Endometrium (tissue), 2 donors: ENCODE data around the gene MYLK4.
"Not testable (repeated sequence)": the region's sequence is repeated elsewhere in the genome, so short reads cannot be mapped to it uniquely, and the experiment has no call there.

Experiments used
- FAIRE-seq: peaks from 2 replicates; lab custom pipeline; 2012; peaks lifted over from hg19 to GRCh38; lab: Jason Lieb, UNC
- donor health status: control.
- donor health status: control.

The MYLK4 gene

DNA sequence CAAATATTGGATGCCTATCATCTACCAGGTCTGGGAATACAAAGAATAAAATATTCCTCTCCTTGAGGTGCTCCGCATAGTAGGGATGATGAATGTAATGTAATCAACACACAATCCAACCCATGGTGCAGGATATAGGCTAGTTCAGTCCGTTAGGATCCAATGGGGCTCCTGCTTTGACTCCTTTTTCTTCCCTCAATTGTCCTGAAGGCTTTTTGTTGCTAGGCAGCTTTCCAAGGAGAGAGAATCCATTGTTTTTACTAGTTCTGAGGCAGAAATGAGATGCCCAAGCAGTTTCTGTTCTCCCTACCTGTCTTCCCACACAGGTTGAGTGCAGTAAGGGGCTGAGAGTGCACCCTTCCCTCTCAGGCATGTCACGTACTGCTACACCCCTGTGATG lies 26.5 kb upstream of the MYLK4 start:
- FAIRE-seq, result no peak

DNA sequence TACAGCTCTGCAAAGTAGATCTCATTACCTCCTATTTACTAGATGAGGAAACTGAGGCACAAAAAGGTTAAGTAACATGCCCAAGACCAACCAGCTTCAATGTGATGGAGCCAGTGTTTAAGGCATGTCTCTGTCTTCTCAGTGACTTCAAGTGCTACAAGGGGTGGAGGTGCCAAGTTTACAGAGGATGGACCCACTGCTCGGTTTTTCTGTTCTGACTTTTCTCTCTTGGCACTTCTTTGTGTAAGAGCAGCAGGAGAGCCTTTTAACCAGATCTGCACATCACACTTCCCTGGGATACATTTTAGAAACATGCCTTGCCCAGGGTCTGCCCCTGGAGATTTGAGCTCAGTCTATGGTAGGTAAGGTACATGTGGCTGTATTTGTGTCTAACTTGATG lies 24.3 kb upstream of the MYLK4 start:
- no peak for FAIRE-seq

DNA sequence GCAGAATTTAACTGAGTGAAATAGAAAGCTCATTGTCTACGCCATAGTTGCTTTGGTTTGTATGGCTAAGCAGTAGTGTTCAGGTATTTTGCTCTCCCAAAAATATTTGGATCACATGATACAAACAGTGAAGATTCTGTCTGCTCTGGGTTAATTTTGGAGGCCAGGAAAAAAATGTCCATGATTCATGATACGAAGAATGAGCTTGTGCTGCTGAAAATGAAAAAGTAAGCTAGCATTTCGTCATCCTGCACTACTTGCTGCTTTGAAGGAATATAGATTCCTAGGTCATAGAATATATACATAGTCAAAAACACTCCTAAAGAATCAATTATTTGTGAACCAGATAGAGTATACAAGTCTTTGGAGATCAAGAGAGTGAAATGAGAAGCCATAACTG lies 22.7 kb upstream of the MYLK4 start:
- FAIRE-seq, result no peak

DNA sequence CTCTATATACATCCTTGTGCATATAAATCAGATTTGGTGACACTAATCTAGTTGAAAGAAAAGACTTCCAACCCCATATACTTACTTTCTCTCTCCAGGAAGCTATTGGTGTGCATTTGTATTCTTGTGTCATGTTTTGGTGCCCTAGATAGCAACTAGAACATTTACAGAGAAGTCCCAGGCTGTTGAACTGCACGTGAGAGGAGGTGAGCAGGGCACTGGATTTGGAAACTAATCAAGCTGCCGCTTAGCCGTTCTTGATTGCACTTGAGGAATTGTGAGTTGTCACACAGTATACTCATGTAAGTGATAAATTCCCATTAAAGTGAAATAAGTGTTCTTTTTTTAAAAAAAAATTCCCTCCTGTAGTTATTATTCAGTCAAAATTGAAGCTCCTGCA lies 22.1 kb upstream of the MYLK4 start:
- FAIRE-seq, result no peak

DNA sequence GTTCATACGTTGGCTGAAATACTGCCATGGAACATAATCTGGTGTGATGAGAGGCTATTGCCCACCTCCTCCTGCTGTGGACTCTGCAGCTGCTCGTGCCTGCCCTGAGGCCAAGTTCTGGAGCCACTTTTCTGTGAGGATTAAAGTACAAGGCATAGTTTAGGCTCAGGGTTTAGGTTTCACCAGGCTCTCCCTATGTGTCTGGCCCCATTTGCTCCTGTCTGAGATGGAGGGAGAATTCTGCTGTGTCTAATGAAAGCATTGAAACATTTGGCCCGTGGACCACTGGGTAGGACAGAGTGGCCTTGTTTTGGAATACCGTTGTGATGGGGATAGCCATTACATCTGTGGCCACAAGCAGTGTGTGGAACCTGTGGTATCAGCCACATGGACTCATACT lies 20.4 kb upstream of the MYLK4 start:
- FAIRE-seq, result no peak

DNA sequence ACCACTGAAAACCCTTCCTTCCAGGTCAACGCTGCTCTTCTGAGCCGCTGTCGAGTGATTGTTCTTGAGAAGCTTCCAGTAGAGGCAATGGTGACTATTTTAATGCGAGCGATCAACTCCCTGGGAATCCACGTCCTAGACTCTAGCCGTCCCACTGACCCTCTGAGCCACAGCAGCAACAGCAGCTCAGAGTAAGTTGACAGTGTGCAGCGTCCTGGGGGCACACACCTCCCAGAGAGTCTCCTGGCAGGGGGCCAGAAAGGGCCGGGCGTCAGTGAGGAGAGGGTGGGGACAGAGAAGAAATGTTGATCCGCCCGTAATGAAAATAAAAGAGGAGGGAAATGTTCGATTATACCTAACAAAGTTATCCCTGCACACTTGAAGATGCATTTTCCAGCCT lies 19.4 kb upstream of the MYLK4 start:
- FAIRE-seq, result no peak

DNA sequence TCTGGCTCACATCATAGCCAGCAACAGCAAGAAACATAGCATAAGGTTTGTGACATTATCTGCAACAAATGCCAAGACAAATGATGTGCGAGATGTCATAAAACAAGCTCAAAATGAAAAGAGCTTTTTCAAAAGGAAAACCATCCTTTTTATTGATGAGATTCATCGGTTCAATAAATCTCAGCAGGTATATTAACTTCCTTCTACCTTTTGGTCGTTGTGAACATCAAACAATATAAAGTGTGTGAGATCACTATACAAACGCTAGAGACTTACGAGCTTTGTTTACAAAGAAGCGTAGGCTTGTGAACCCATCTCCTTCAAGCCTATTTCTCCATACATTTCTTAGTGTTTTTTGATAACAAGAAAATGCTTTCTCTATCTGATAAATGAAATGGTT lies 18.0 kb upstream of the MYLK4 start:
- no peak for FAIRE-seq

DNA sequence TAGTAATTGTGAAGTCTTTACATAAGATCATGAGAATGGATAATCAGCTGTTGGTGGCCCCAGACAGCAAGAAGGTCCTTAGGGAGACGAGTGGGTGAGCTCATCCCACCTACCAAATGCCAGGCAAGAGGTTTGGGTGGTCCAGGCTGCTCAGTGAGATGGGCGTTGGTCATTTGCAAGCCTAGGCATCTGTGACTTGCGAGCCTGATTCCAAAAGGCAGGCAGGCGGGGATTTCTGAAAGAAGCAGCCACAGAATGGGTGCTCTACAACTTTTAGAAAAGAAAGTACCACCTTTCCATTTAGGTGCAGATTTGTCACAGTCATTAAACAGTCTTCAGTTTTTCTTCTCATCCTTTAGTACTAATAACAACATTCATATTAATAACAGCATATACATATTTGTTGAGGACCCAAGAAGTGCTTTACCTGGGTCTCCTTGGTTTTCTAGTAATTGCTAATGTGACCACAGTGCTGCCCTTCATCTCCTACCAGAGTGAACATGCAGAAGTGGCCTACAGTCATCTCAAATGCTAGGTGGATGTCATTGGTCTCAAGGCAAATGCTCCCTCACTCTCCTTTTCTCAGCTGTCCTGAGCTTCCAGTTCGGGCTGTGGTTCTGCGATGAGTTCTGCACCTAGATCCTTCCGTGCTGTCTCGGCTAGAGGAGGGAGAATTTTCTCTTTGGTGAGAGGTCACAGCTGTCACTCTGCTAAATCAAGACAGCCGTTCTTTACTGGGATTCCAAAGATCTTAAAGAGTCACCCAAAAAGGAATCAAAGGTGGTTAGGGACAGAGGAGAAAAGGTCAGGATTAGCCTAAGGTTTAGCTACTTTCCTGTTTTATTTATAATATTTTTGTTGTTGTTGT lies 17.2 kb upstream of the MYLK4 start:
- FAIRE-seq, result no peak

DNA sequence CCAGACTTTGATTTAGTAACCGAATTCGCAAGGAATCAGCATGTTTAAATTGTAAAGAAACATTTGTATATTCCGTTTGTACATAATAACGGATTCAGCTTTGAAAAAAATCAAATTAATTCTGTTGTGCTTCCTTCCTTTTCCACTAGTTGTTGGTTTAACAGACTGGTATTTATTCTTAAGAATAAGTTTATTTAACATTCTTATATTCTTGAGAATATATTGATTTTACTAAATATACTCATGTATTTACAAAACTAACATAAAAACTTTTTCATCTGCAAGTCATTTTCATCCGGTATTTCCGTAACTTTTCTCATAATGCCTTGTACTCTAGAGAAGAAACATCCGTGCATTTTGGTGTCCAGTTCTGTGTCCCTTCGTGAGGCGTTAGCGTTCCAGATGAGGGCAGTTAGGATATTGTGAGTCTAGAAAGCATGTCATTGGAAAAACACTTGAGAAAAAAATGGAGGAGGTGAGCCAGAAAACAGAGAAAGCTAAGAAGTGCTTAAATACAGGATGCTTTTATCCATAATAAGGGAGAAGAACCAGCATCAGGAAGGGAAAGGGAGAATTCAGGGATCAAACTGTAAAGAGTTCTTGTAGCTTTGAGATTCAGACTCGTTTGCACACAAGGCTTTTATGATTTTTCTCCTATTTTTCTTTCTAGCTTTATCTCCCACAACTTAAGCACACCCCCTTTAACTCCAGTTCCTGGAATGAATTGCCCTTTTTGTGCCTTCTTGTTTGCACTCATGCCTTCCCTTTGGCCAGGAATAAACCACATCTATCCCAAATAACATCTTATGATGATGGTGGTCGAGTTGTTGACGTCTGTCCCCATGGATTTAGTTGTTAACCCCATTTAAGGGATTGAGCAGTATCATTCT lies 16.3 kb upstream of the MYLK4 start:
- peak; percentile 23 for FAIRE-seq

DNA sequence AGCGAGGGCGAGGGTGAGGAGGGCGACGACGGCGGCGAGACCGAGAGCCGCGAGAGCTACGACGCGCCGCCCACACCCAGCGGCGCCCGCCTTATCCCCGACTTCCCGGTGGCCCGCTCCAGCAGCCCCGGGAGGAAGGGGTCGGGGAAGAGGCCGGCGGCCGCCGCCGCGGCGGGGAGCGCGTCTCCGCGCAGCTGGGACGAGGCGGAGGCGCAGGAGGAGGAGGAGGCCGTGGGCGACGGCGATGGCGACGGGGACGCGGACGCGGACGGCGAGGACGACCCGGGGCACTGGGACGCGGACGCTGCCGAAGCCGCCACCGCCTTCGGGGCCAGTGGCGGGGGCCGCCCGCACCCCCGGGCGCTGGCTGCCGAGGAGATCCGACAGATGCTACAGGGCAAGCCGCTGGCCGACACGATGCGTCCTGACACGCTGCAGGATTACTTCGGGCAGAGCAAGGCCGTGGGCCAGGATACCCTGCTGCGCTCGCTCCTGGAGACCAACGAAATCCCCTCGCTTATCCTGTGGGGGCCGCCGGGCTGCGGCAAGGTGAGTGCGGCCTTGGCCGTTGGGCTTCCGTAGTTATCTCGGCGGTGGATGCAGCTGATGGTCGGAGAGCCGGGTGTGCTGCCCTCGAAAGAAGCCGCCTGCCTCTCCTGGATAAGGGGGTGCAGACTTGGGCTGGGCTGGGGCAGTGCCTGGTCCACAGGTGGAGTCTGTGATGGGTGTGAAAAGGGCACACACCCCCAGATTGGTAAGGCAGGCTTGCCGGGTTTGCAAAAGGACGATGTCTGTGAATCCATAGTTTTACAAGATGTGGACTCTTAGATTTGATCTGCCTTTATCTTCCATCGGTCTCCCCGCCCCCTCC lies 15.4 kb upstream of the MYLK4 start:
- FAIRE-seq, result no peak

DNA sequence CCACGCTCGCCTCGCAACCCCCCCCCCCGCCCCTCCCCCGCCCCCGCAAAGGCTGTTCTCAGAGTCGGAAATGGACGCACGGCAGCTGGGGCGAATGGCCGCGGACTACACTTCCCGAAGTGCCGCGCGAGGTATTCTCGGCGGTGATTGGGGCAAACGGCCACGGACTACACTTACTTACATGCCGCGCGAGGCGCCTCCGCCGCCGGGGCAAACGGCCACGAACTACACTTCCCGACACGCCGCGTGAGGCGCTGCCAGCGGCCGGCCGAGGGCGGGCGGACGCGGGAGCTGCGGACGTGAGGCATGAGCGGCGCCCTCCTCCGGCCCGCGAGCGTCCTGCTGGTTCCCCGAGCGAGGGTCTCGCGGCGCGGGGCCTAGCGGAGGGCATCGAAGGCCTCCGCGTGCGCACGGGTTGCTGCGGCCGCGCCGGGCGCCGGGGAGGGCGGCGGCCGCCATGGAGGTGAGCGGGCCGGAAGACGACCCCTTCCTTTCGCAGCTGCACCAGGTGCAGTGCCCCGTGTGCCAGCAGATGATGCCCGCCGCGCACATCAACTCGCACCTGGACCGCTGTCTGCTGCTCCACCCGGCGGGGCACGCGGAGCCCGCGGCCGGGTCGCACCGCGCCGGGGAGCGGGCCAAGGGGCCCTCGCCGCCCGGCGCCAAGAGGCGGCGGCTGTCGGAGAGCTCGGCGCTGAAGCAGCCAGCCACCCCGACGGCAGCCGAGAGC lies 14.6 kb upstream of the MYLK4 start, which contains the start of gene WRNIP1:
Gene WRNIP1 (plus strand): TSS at position 228 of the 730 bp plus-strand sequence. CDS start 230 bp downstream, at position 458.
- FAIRE-seq, result no peak

DNA sequence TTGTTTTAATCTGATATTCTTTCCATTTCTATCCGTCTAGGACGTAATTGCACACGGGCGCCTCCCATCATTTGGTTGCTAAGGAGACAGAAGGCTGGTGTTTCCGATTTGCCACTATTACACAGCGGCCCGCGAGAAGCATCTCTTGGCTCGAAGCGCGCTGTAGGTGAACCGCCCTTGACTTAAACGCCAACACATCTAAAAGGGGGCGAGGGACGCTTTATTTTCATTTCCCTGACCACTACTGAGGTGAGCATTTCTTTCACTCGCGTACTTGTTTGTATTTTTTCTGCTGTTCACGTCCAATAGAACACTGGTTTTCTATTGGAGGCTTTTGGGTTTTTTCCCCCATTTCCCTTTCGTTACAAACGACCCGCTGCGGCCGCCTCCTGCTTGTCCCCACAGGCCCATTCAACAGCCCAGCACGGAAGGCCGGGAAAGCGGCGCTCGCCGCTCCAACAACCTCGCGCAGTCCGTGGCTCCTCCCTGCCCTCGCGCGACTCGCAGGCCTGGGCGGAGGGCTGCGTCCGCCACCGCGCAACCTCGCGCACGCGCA lies 14.0 kb upstream of the MYLK4 start:
- no peak for FAIRE-seq

DNA sequence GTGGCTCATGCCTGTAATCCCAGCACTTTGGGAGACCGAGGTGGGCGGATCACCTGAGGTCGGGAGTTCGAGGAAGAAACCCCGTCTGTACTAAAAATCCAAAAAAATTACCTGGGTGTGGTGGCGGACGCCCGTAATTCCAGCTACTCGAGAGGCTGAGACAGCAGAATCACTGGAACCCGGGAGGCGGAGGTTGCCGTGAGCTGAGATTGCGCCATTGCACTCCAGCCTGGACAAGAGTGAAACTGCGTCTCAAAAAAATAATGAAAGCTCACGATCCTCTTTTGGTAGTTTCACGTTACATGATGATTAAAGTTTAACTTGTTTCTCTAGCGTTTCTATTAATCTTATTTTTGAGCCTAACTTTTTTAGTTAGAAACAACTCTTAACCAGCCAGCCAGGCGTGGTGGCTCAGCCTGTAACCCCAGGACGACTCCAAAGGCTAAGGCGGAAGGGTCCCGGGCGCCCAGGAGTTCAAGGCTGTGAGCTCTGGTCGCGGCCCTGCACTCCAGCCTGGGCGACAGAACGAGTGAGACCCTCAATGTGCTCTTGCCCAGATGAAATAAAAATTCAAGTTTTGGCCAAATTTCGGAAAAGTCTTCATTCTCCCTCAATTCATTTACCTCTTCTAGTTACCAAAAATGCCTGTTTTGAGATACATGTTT lies 13.3 kb upstream of the MYLK4 start:
- FAIRE-seq, result no peak

DNA sequence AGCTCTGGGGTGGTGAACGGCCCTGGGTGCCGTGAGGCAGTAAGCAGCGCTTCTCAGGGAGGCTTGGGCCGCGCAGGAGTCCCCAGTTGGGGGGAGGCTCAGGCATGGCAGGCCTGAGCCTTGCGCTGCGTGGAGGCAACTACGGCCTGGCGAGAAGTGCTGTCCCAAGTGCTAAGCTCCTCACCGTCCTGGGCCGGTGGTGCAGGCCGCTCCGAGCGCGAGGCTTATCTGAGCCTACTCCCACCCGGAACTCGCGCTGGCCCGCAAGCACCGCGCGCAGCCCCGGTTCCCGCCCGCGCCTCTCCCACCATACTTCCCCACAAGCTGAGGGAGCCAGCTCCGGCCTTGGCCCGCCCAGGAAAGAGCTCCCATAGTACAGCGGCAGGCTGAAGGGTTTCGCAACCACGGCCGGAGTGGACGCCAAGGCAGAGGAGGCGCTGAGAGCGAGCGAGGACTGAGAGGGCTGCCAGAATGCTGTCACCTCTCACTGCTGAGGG lies 12.7 kb upstream of the MYLK4 start:
- no peak for FAIRE-seq

DNA sequence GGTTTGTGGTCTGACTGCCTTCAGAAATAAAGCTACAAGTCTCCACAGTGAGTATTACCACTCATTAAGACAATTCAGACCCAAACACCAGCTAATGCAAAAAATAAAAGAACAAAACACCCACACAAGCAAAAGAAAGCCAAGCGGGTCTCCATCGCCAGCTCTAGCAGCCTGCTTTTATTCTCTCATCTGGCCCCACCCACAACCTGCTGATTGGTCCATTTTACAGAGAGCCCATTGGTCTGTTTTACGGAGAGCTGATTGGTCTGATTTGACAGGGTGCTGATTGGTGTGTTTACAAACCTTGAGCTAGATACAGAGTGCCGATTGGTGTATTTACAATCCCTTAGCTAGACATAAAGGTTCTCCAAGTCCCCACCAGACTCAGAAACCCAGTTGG lies 12.1 kb upstream of the MYLK4 start:
- FAIRE-seq, result not testable (repeated sequence)

DNA sequence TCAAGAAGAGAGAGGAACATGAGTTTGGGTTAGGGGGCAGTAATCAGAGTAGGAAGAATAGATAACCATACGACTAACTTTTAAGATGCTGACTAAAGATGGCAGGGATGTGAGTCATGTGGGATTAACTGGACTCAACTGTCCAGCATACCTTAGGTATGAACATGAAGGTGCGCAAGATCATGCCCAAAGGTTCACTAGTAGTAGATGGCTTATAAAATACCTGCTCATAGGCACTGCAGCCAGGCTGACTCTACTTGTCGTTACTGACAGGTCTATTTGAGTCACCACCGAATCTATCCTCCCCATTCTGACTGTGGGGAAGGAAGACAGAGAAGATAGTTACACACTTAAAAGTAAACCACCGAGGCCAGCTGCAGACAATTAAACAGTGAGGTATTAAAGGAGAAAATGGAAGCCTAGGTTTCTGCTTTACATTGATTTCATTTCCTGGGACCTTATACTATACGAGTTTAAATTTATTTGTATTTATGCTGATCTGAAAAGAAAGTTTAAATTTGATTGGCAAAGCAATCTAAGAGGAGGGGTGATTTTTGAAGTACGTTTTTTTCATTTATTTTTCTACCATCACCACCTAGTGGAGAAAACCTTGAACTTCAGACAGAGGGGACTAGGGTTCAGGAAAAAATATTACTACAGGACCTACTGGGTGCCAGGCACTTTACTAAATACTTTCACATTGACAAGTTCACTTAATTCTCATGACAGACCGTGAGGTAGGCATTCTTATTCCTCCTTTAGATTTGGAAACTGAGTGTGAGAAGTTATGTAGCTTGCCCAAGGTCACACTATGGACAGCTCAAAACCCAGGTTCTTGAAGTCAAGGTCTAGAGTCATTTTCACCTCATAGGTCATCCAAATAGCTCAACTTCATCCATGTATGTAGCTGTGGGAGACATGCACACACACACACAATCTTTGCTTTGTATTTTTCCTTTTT lies 10.4 kb upstream of the MYLK4 start:
- FAIRE-seq, result no peak

DNA sequence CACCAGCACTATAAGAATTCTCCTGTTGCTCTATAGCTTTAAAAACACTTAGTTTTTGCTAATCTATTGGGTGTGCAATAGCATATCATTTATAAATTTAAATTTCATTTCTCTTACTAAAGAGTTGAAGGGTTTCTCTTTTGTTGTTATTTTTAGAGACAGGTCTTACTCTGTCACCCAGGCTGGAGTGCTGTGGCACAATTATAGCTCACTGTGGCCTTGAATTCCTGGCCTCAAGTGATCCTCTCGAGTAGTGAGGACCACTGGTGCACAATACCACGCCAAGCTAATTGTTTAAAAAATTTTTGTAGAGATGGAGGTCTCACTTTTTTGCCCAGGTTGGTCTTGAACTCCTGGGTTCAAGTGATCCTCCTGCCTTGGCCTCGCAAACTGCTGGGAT lies 8.3 kb upstream of the MYLK4 start:
- no peak for FAIRE-seq

DNA sequence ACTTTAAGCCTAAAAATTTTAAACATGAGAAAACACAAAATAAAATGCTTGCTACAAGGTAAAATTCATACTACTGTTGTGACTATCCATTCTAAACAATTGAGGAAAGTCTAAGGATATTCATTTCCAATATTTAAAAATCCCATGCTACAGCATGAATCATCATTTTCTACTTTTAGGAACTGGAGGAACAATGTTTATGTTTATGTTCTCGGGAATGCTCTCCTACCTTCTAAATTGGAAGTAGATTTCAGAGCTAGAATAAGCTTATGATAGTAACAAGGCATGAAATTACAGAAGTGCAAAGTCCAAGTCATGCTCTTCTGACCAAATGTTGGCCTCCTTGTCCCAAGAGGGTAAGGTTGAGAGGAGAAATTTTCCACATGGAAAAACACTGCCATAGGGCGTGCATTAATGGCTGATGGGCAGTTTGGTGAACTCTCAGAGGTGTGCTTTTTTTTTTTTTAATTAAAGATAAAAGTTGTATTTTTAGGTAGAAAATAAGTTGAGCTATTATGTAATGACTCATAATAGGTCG lies 6.0 kb upstream of the MYLK4 start:
- FAIRE-seq, result no peak

DNA sequence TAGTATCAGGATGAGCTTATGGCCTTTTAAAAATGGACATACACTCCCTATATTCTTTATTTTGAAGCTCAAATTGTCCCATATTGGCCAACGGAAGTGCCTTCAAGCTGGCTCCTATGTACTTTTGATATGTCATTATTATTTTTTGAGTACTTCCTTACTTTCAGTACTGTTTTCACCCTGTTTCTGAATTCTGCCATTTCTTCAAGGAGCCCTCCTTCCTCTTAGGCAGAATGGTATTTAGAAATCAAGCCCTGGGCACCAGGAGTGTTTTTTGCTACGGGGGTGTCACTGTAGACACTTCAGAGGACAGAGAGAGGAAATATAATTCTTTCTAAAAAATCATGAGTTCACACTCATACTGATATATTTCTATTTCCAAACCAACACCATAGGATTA lies 5.5 kb upstream of the MYLK4 start:
- FAIRE-seq, result no peak
